ENCODE results near the gene RPL26. TPM values are rescaled to one million over a fixed set of nuclear protein-coding genes. Genes with fewer than 3 reads are reported as not detected.

The RPL26 gene
- total RNA-seq, 2 experiments from 2014 or later = 3,141 to 3,176 TPM

- no peaks in the 10 kb centered on the region for H3K9me3 Mint-ChIP-seq
- CTCF ChIA-PET = no interaction called here
- no peak overlapping the region for H3K27ac Mint-ChIP-seq
- H3K4me3 Mint-ChIP-seq = no peak overlapping the region
- DNase-seq = no peak
- H3K36me3 Mint-ChIP-seq (ENCODE audit: low read depth) = no peaks in the 10 kb centered on the region
- peaks cover 13% of the 10 kb centered on the region for H3K4me1 Mint-ChIP-seq (ENCODE audit: low read depth)
- POLR2A ChIA-PET = interaction anchor here (1.3 kb wide), 1 partner anchor 36 kb away, joined by 3 read pairs; the partner anchor contains the start of gene KRABD2
- ATAC-seq = no peak
- intact Hi-C loops (cut with micrococcal nuclease) = loop anchor here (5.0 kb wide), 1 partner anchor 334 kb away; no protein-coding TSS in a partner anchor
- TF ChIP-seq CTCF (IDR thresholded peaks at IDR 0.05) = no peak
- peaks cover 20% of the 10 kb centered on the region for H3K27me3 Mint-ChIP-seq
Measured at GRCh38 chr17:8413328-8413727, 30.3 kb upstream of the RPL26 start.

GRCh38 chr17:8412089-8412488 is 29.1 kb upstream of the RPL26 start:
- peaks cover 13% of the 10 kb centered on the region for H3K4me1 Mint-ChIP-seq (ENCODE audit: low read depth)
- no peak overlapping the region for H3K27ac Mint-ChIP-seq
- intact Hi-C loops (cut with micrococcal nuclease) = loop anchor here (5.0 kb wide), 1 partner anchor 335 kb away; no protein-coding TSS in a partner anchor
- H3K36me3 Mint-ChIP-seq (ENCODE audit: low read depth) = no peaks in the 10 kb centered on the region
- ChIA-PET POLR2A (interaction anchor here (1.3 to 1.5 kb wide), 2 partner anchors 30 to 35 kb away, joined by 3 read pairs; partner anchors contain the start of gene KRABD2), CTCF (interaction anchor here (0.9 to 3.4 kb wide), 2 partner anchors 23 to 335 kb away, joined by 3 to 39 read pairs; no protein-coding TSS in a partner anchor)
- ATAC-seq (no peak), DNase-seq (no peak)
- no peak overlapping the region for H3K4me3 Mint-ChIP-seq
- H3K9me3 Mint-ChIP-seq = no peaks in the 10 kb centered on the region
- H3K27me3 Mint-ChIP-seq = peaks cover 12% of the 10 kb centered on the region
- no peak for TF ChIP-seq CTCF (IDR thresholded peaks at IDR 0.05)

- H3K36me3 Mint-ChIP-seq (ENCODE audit: low read depth) = no peaks in the 10 kb centered on the region
- CTCF ChIA-PET = interaction anchor here (1.0 to 3.4 kb wide), 25 partner anchors 10 to 587 kb away, joined by 3 to 39 read pairs (median 6); partner anchors contain the start of gene RNF222
- intact Hi-C loops (cut with micrococcal nuclease) = loop anchor here (5.0 kb wide), 1 partner anchor 336 kb away; no protein-coding TSS in a partner anchor
- no peaks in the 10 kb centered on the region for H3K9me3 Mint-ChIP-seq
- peaks cover 9% of the 10 kb centered on the region for H3K27me3 Mint-ChIP-seq
- TF ChIP-seq CTCF (IDR thresholded peaks at IDR 0.05) = no peak
- H3K27ac Mint-ChIP-seq = no peak overlapping the region
- no peak overlapping the region for H3K4me3 Mint-ChIP-seq
- DNase-seq = no peak
- POLR2A ChIA-PET = interaction anchor here (1.5 kb wide), 1 partner anchor 335 kb away, joined by 3 read pairs; no protein-coding TSS in a partner anchor
- ATAC-seq = no peak
- H3K4me1 Mint-ChIP-seq (ENCODE audit: low read depth) = peaks cover 13% of the 10 kb centered on the region
Measured at GRCh38 chr17:8410883-8411238, 27.9 kb upstream of the RPL26 start.

- Mint-ChIP-seq H3K27ac (no peak overlapping the region), H3K4me1 (ENCODE audit: low read depth) (peaks cover 13% of the 10 kb centered on the region), H3K36me3 (ENCODE audit: low read depth) (no peaks in the 10 kb centered on the region), H3K4me3 (no peak overlapping the region), H3K27me3 (peaks cover 9% of the 10 kb centered on the region), H3K9me3 (no peaks in the 10 kb centered on the region)
- ChIA-PET CTCF (interaction anchor here (0.5 to 3.4 kb wide), 46 partner anchors 8 to 588 kb away, joined by 3 to 39 read pairs (median 4); partner anchors contain the start of genes NDEL1, RNF222 and SLC25A35), POLR2A (interaction anchor here (1.5 kb wide), 1 partner anchor 336 kb away, joined by 3 read pairs; no protein-coding TSS in a partner anchor)
- intact Hi-C loops (cut with micrococcal nuclease) = loop anchor here (5.0 kb wide), 1 partner anchor 337 kb away; no protein-coding TSS in a partner anchor
- peak; percentile 96 for TF ChIP-seq CTCF (IDR thresholded peaks at IDR 0.05)
- ATAC-seq = peak; percentile 85
- DNase-seq = peak; percentile 84
Measured at GRCh38 chr17:8409966-8410882, 27.2 kb upstream of the RPL26 start.

Data from activated CD8-positive, alpha-beta T cell treated with anti-CD3 and anti-CD28 coated beads for 36 hours (primary cell).